Prostate gland (tissue), 2 donors: ENCODE measurements around the gene CARMIL1.

Experiments used
- CTCF ChIP-seq, 4 experiments: fragments of 200-600 bp in 2 of 4; fragments of 450-650 bp in 2 of 4; sonication (generic) in 2 of 4; IDR thresholded peaks; 1 replicate in 3 of 4; 2 replicates in 1 of 4; pipeline ENCODE4 v1.5.1; 2016 to 2019; ENCODE audit warnings: antibody characterized with exemption in 4 of 4, mild to moderate bottlenecking in 2 of 4, moderate library complexity in 2 of 4
- POLR2AphosphoS5 ChIP-seq: sonication (generic); formaldehyde crosslinking; IDR thresholded peaks from one replicate; pipeline ENCODE4 v1.6.1; 2017; ENCODE audit warnings: antibody characterized with exemption

DNA sequence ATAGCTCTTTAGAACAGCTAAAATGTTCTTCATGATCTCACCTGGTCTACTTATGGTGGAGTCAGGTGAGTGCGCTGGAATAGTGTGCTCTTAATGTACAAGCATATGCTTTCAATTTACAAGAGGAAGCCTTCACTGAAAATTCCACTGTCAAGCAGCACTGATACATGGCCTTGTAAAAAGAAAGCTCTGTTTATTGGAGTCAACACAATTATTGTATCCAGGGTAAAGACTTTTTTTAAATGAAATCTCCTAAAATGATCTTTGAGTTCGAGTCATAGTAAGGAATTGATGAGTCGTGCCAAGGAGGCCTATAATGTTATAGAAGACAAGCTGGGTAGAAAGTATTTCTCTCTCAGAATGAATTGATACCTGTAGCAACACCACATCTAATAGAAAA, 41.6 kb upstream of the CARMIL1 start:
- TF ChIP-seq POLR2AphosphoS5 (no peak), CTCF (IDR thresholded peaks at IDR 0.05) (no peak)
